Left lung (tissue), 10 donors: ENCODE results near the gene GRIP2. TPM values are rescaled to one million over a fixed set of nuclear protein-coding genes. Genes with fewer than 3 reads are reported as not detected.

ENCODE experiments used
- ATAC-seq: fragments of 200-7000 bp; cut with Tn5 transposase; one replicate; pipeline ENCODE4 v1.9.1; 2020; ENCODE audit warnings: moderate library complexity
- DNase-seq, 4 donors: peaks; one replicate each; pipeline ENCODE4 v3.0.0-alpha.2; 2013 to 2020
- H3K27ac ChIP-seq, 2 donors: fragments of 200-600 bp; sonication (generic) in 1 of 2; one replicate each; pipeline versions ENCODE4 v1.5.0 to v1.8.0; 2020 to 2021
- H3K27me3 ChIP-seq, 2 donors: fragments of 200-600 bp; sonication (generic) in 1 of 2; one replicate each; pipeline versions ENCODE4 v1.5.0 to v1.8.0; 2020 to 2021
- H3K36me3 ChIP-seq, 2 donors: fragments of 200-600 bp; sonication (generic) in 1 of 2; one replicate each; pipeline versions ENCODE4 v1.5.0 to v1.8.0; 2020 to 2021
- H3K4me1 ChIP-seq, 2 donors: fragments of 200-600 bp; one replicate each; pipeline ENCODE4 v1.8.0; 2021
- H3K4me3 ChIP-seq, 2 donors: fragments of 200-600 bp; sonication (generic) in 1 of 2; one replicate each; pipeline versions ENCODE4 v1.5.0 to v1.8.0; 2020 to 2021; ENCODE audit warnings: mild to moderate bottlenecking in 1 of 2
- H3K9me3 ChIP-seq, 2 donors: fragments of 200-600 bp; sonication (generic) in 1 of 2; one replicate each; pipeline versions ENCODE4 v1.5.0 to v1.8.0; 2020 to 2021
- intact Hi-C, 2 donors: fragments of 100-400 bp; cut with DNase I; formaldehyde crosslinking; loops; one replicate each; pipeline versions ENCODE4 v1.11.2 to v1.14.2; 2022
- polyA plus RNA-seq, 6 donors: library from polyadenylated mRNA; unstranded; fragments of 120-200 nt; gene quantifications; one replicate each; pipeline ENCODE4 v1.2.1, GENCODE V29; 2013; ENCODE audit not compliant: insufficient read length in 6 of 6
- total RNA-seq, 2 donors: library from RNA; stranded (reverse); fragmentation: NEBNext Ultra II Directional; extraction: Animal tissue kit (Norgen Biotek cat#: 25700); gene quantifications; one replicate each; pipeline ENCODE4 v1.2.1, GENCODE V29; 2021
- TF ChIP-seq, protein P1 (sequence below), 2 donors: fragments of 200-600 bp; sonication (generic) in 1 of 2; IDR thresholded peaks; one replicate each; pipeline versions ENCODE4 v1.5.0 to v1.8.0; 2021; ENCODE audit warnings: antibody characterized with exemption in 2 of 2
- donor health status: DM: no; HTN: yes; CAD: no.
- donor health status: DM: no; HTN: no; CAD: no.

GRIP2 gene
- total and polyA plus RNA-seq, 8 donors, result 0.31 to 1.9 (median 1.1) TPM

GRCh38 chr3:14540821-14541385 lies 761 bp upstream of the GRIP2 start:
- Histone ChIP-seq H3K27ac (no peak overlapping the region), H3K36me3 (no peaks in the 10 kb centered on the region), H3K4me1 (no peaks in the 10 kb centered on the region), H3K4me3 (no peak overlapping the region), H3K27me3 (peaks cover 0 to 10% of the 10 kb centered on the region in 2 donors), H3K9me3 (no peaks in the 10 kb centered on the region)
- ATAC-seq, result no peak
- TF ChIP-seq, protein P1, sequence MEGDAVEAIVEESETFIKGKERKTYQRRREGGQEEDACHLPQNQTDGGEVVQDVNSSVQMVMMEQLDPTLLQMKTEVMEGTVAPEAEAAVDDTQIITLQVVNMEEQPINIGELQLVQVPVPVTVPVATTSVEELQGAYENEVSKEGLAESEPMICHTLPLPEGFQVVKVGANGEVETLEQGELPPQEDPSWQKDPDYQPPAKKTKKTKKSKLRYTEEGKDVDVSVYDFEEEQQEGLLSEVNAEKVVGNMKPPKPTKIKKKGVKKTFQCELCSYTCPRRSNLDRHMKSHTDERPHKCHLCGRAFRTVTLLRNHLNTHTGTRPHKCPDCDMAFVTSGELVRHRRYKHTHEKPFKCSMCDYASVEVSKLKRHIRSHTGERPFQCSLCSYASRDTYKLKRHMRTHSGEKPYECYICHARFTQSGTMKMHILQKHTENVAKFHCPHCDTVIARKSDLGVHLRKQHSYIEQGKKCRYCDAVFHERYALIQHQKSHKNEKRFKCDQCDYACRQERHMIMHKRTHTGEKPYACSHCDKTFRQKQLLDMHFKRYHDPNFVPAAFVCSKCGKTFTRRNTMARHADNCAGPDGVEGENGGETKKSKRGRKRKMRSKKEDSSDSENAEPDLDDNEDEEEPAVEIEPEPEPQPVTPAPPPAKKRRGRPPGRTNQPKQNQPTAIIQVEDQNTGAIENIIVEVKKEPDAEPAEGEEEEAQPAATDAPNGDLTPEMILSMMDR (IDR thresholded peaks at IDR 0.05), result no peak
- intact Hi-C loops, result no loop called here
- peak in 1 of 4 donors; percentile 17 for DNase-seq

DNA sequence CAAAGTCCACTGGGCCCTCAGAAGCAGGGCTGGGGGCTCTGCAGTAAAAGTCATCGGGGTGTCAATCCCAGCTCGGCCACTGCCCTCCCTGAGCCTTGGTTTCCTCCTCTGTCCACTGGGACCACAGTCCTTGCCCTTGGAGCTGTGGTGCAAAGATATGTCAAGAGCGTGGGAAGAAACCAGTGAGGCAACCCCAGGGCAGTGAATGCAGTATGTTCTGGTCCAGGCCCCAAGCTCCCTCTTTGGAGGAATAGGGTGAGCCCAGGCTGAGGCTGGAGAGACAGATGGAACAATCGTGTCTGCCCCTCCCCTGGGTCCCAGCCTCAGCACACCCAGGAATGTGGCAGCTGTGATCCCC lies 779 bp downstream of the GRIP2 start:
- no peak for ATAC-seq
- TF ChIP-seq, protein P1 (IDR thresholded peaks at IDR 0.05), result no peak
- Histone ChIP-seq H3K36me3 (no peaks in the 10 kb centered on the region), H3K4me3 (no peak overlapping the region), H3K4me1 (no peaks in the 10 kb centered on the region), H3K9me3 (no peaks in the 10 kb centered on the region), H3K27ac (no peak overlapping the region), H3K27me3 (peaks cover 0 to 25% of the 10 kb centered on the region in 2 donors)
- DNase-seq, result no peak
- intact Hi-C loops, result no loop called here

GRCh38 chr3:14538451-14539088 lies 1.6 kb downstream of the GRIP2 start:
- no peak overlapping the region for H3K4me3 ChIP-seq
- H3K36me3 ChIP-seq, result no peaks in the 10 kb centered on the region
- TF ChIP-seq, protein P1 (IDR thresholded peaks at IDR 0.05), result no peak
- H3K9me3 ChIP-seq, result no peaks in the 10 kb centered on the region
- no peaks in the 10 kb centered on the region for H3K4me1 ChIP-seq
- ATAC-seq (no peak), DNase-seq (no peak)
- H3K27me3 ChIP-seq, result peaks cover 0 to 31% of the 10 kb centered on the region in 2 donors
- no peak overlapping the region for H3K27ac ChIP-seq
- intact Hi-C loops, result no loop called here

GRCh38 chr3:14537590-14538450 lies 2.3 kb downstream of the GRIP2 start:
- Histone ChIP-seq H3K9me3 (no peaks in the 10 kb centered on the region), H3K27me3 (peaks cover 0 to 38% of the 10 kb centered on the region in 2 donors), H3K4me3 (no peak overlapping the region), H3K27ac (no peak overlapping the region), H3K4me1 (no peaks in the 10 kb centered on the region), H3K36me3 (no peaks in the 10 kb centered on the region)
- TF ChIP-seq, protein P1 (IDR thresholded peaks at IDR 0.05), result no peak
- no peak for DNase-seq
- no peak for ATAC-seq
- intact Hi-C loops, result no loop called here
